Activated naive CD8-positive, alpha-beta T cell treated with anti-CD3 and anti-CD28 coated beads, Interleukin-2, amount 50 U/mL, for 16 hours (primary cell): Measurements from ENCODE around the gene PAIP1.
"Not testable (repeated sequence)": the region's sequence is repeated elsewhere in the genome, so short reads cannot be mapped to it uniquely, and the experiment has no call there.

Source experiments
- DNase-seq: peaks from one replicate; pipeline ENCODE4 v3.0.0-alpha.2; 2020; ENCODE audit warnings: low read depth, low spot score

The PAIP1 gene

DNA sequence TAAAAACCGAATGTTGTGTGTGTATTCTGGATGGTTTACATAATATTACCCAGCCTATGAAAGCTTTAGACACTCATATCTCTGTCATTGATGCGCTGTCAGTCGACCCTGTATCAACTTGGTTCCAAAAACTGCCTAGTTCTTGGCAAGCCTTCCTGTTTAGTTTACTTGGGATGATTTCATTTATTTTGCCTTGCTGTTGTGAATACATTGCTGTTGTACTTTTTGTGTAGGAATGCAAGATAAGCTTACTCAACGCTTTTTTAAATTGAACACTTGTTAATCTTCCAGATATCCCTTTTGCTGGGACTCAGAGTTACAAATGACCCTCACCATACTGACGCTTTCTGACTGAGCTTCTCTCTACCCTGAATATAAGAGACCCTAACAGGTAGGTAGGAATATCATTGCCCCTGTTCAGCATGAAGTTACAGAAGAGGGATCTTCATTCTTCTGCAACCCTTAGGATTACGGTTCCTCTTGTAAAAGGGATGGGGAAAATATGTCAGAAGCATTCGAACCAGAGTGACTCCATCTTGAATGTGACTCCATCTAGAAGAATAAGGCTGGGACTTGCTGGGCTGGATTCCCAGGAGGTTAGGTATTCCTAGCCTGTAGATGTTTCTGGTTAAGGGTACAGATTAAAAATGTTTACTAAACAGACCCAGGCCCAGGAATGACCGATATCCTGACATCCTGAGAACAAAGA is 13.7 kb upstream of the PAIP1 start:
- no peak for DNase-seq

DNA sequence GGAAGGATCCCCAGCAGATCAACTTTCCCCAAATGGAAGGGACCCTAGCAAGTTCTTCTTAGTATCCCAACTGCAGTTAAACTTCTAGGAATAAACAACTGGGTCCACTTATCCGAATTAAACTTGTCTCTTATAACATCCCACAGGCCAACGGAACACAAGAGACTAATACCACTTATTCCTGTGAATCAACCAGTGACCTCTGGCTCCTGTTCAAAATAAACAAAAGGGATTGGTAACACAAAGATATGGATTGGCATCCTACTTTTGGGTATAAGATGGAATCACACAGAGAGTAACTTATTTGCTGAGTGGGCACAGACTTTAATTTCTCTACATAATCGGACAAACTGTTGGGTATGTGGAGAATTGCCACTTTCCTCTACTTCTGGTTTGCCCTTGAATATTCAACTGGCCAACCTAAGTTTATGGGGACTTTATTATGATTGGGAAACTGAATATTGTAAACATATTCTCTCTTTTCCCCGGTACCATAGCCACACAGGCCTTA is 12.4 kb upstream of the PAIP1 start:
- DNase-seq = no peak

DNA sequence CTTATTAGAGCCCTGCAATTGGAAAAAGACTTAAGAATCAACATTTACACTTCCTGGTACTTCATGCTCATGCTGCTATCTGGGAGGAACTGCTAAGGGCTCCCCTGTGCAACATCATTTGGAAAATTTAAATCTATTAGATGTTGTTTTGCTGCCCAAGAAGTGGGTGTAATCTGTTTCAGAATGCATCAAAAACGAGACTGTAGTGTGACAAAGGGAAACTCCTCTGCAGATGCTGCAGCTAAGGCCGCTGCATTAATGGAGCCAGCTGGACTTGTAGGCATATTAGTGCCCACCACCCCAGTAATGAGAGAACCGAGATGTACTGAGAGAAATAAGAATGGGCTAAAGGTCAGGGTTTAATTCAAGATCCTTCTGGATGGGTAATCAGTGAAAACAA is 11.1 kb upstream of the PAIP1 start:
- DNase-seq = no peak

DNA sequence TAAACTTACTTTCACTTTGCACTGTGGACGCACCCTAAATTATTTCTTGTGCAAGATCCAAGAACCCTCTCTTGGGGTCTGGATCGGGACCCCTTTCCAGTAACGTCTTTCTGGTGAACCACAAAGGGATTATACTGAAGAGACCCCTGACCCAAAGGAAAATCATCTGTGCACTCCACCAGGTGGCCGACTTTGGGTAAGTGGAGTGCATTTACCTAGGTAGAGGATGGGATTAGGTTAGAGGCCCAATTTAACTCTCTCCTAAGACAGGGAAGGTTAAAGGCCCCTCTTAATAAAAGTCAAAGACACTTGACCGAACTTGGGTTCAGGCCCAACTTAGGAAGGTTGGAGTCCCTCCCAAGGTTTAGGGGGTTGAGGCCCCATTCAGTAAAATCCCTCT is 8.2 kb upstream of the PAIP1 start:
- DNase-seq = no peak

DNA sequence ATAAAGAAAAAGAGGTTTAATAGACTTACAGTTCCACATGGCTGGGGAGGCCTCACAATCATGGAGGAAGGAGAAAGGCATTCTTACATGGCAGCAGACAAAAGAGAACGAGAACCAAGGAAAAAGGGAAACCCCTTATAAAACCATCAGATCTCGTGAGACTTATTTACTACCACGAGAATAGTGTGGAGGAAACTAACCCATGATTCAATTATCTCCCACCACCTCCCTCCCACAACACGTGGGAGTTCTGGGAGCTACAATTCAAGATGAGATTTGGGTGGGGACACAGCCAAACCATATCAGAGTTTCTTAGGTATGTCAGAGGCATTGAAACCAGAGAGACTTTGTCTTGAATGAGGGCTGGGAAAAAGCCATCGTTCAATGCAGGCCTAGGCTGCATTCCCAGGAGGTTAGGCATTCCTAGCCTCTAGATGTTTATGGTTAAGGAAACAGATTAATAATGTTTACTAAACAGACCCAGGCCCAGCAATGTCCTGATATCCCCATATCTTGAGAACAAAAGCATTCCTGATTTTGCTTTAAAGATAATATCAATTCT is 7.5 kb upstream of the PAIP1 start:
- DNase-seq = no peak

DNA sequence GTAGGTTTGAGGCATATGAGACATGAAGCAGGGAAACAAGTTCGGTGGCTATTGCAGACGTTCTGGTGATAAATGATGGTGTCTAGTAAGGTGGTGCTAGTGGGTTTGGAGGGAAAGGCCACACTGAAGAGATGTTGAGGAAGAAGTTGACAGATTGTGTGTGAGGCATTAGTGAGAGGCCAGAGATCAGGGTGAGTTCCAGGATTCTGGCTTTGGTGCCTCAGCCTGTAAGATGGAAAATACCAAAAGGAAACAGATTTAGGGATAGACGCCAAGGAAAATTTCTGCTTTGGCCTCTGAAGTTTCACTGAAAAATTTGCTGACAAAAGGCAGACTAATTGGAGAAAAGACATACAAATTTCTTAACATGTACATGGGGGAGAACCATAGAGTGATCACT is 6.4 kb upstream of the PAIP1 start:
- DNase-seq = no peak

DNA sequence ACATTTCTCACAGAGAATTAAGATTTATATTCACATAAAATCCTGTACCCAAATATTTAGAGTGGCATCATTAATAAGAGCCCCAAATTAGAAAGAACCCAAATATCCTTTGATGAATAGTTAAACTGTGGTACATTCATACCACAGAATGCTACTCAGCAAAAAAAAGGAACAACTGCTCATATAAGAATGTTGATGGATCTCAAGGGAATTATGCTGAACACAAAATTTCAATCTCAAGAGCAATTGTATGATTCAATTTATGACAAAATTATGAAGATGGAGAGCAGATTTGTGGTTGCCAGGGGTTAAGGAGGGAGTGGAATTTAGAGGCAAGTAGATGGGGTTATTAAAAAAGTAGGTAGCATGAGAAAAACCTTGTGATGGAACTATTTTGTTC is 4.5 kb upstream of the PAIP1 start:
- no peak for DNase-seq

DNA sequence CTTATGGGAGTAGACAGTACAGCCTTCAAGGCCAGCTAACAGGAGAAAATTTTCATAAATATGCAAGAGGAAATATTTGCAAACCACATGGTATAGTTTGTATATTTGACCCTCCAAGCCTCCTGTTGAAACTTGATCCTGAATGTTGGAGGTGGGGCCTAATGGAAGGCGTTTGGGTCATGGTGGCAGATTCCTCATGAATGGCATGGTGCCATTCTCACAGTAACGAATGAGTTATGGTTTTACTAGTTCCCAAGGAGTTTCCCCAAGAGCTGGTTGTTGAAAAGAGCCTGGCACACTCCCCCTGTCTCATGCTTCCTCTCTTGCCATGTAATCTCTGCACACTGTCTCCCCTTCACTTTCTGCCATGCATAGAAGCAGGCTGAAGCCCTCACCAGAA is 3.3 kb upstream of the PAIP1 start:
- no peak for DNase-seq

DNA sequence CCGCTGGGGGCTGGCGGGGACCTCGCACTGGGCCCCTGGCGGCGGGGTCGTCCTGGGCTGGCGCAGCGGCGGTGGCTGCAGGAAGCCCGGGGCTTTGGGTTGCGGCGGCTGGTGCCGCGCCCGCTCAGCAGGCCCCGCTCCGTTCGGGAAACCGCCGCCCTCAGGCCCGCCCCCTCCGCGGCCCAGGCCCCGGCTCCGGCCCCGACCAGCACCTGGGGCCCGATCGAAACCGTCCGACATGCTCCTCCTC is 345 bp downstream of the PAIP1 start:
- not testable (repeated sequence) for DNase-seq

DNA sequence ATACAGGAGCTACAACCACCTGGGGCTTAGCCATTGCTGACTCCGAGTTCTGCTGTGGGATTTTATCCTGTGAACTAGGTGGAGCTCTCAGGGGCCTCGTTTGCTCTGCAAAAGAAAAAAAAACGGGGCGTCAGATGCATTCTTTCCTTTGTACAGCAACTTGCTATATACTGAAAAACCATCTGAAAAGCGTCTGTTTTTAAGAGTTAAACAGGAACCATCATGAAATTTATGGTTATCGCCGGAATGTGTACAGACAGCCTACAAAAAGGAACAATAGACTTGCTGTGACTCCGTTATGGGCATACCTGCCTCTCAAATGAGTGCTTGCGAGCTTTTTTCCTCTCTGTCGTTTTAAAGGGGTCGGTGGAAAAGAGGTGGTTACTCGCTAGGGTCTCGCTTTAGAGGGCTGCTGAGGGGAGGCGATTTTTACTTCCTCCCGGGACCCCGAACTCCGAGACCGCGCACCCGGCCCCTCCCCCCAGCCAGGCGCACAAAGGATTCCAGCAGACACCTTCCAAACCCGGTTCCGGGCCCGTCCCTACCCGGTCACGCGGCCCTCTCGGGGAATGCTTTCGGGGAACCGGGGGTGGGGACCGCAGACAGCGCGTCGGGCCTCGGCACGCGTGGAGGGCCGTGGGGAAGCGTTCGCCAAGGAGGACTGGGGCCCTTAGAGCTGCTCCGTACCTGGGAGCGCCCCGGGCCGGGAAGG is 826 bp downstream of the PAIP1 start:
- DNase-seq = peak; percentile 9

DNA sequence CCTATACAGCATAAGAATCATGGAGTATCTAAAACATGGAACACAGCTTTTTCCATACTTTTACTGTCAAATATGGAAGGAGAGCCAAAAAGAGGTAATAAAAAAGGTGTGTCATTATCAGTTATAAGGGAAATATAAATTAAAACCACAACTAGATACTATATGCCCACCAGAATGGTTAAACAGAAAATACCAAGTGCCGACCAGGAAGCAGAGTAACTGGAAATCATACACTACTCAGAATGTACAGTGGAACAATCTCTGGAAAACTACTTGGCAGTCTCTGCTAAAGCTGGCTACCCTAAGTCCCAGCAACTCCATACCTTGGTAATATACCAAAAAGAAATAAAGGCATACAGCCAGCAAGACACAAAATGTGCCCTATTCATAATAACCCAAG is 2.4 kb downstream of the PAIP1 start:
- DNase-seq = no peak

DNA sequence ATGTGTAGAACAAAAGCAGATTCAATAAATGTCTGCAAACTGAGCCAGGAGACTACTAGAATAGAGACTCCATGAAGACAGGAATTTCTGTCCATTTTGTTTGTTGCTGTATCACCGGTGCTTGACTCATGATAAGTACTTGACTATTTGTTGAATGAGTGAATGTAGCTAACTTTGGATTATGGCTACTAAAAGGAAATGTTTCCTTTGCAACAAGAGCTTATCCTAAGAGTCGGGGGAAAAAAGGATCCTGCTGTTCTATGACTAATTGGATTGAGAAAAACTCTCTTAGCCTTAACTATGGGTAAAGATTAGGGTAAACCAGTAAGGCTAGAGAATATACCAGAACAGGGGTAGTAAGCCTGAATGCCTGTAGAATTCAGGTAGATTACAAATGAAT is 3.5 kb downstream of the PAIP1 start:
- no peak for DNase-seq

DNA sequence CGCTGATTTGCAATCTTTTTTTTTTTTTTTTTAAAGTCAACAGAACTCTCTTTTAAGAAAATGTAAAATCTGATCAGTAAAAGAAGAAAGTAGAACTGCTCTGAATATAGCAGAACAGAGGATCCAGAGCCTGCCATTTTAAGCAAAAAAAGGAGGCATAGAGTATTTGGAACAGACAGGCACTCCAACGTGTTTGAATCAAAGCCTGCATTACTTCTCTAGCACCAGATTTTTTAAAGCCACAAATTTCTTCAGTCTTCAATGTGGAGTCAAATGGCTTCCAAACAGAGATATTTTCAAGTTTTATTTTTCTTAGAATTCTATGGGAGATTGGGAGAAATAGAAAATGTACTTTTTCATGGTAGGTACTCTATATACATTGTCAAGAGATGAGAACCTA is 5.1 kb downstream of the PAIP1 start:
- no peak for DNase-seq

DNA sequence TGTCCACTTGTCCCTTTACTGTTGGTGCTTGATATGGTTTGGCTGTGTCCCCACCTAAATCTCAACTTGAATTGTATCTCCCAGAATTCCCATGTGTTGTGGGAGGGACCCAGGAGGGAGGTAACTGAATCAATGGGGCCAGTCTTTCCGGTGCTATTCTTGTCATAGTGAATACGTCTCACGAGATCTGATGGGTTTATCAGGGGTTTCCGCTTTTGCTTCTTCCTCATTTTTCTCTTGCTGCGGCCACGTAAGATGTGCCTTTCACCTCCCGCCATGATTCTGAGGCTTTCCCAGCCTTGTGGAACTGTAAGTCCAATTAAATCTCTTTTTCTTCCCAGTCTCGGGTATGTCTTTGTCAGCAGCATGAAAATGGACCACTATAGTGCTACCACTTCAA is 7.6 kb downstream of the PAIP1 start:
- DNase-seq = not testable (repeated sequence)

DNA sequence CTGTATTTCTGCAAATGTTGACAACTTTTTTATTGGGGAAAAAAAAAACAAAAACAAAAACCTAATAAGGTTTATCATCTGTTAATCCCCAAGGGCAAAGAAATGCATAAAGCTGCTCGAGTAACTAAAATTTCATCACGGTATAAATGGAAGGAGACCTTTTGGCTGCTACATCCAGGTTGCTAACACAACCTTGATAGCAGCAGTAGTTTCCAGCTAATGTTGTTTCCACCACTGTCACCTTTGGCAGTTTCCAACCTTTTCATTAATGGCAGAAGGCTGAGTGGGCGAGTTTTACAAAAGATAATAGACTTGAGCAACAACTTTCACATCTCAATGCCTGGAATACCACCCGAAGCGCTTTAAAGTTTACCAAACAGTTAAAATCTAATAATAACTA is 8.5 kb downstream of the PAIP1 start:
- DNase-seq = no peak

DNA sequence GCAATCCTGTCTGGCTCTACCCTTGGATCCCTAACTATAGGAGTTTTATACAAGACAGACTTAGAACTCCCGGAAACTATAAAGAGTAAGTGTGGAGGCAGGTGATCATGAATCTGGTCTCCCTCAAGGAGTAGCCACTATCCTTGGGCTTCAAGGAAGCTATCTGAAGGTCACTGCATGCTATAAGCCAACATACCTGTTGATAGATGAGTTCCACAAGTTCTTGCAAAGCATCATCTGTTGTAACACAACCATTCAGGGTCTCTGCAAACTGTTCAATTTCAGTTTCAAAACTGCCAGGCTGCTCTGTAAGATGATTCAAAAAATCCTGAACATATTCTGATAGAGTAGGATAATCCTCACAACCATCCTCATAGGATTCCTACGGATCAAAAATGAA is 9.3 kb downstream of the PAIP1 start:
- no peak for DNase-seq

DNA sequence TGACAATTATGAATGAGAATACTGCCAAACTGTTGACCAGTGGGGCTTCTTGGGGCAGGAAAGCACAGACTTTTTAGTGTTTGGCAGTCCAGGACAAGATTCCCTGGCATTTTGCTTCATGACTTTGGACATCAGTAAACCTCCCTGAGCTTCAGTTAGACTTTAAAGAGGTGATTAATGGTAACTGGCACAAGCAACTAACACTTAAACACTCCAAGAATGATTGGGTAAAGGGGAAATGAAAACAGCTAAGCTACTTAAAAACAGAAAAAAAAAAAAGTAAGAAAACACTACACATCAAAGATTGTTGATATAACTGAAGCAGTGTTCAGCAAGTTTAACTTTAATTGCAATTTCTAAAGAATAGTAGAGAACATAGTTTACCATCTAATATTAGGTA is 13.4 kb downstream of the PAIP1 start:
- no peak for DNase-seq

DNA sequence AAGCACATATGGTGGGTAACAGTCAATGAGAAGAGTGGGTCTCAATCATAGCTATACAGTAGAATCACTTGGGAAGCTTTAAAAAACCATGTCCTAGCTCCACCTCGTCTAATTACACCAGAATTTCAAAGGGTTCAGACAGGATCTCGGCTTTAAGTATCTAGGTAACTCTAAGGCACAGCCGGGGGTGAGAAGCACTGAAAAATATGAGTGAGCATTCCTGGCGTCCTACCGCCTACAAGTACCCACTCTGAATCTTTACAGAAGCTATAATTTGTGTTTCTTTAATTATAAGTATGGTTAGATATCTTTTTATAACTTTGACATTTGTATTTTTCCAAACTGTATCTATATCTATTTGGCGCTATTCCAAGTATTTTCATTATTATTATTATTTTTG is 16.1 kb downstream of the PAIP1 start:
- DNase-seq = no peak

DNA sequence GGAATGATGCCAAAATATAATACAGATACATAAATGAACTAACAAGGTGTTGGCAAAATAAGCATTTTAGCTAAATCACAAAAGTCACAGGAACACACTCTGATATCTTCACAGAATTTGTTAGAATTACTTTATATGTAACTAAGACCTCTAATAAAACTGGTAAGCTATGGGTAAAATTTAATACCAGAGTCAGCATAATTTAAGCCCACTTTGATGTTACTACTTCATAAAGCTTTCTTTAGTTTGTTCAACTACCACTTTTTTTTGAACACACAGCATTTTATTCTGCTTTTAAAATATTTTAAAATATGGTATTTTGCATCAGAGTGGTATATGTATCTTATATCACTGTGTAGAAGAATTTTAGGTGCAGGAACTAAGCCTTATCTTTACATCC is 19.9 kb downstream of the PAIP1 start:
- no peak for DNase-seq

DNA sequence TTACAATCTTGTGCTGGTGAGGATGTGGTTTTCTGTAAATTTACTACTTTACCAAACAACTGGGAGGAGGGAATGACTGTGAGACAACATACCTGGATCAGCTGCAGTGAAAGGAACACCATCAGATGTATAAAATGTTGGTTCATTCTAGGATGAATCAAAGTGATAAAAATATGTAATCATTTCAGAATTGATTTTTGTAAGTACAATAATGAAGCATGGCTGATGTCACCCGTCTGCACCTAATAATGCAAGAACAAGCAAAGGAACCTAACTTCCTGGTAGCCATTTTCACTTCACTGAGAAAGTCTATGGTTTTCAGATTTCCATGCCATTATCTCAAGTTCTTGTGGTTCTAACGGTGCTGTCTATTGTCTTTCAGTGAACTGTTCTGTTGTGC is 23.2 kb downstream of the PAIP1 start:
- no peak for DNase-seq

DNA sequence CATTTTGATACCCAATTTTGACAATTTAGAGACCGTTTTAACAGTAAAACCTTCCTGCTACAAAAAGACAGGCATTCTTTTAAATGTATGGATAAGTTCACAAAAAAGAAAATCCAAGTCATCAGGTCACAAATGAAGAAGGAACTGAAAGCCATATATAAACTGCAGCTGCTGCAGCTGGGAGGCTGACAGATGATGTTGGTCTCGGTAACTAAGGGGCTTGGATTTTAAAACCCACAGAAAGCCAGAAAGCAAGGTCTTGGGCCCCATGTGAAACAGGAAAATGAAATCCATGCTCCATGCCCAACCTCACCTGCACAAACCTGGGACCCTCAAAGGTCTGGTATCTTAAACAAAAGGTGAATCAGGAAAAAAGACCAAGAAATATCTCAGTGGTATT is 26.2 kb downstream of the PAIP1 start:
- no peak for DNase-seq

DNA sequence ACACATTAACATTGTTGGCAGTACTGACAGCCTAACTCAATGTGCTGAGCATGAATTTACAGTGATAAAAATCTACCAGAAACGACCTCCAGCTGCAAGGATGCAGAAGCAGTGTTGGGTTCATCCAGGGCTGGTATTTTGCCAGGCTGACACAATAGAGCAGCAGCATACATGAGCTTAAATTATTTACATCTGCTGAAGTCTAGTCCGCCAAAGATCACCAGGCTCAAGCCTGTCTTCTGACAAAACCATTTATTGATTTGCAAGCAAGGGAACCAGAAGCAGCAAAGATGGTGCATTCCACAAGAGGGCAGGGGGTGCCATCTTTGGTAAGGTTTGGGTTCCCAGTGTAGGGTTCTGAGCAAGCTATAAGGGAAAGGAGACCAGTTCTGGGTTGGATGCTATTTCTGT is 33.2 kb downstream of the PAIP1 start:
- no peak for DNase-seq

DNA sequence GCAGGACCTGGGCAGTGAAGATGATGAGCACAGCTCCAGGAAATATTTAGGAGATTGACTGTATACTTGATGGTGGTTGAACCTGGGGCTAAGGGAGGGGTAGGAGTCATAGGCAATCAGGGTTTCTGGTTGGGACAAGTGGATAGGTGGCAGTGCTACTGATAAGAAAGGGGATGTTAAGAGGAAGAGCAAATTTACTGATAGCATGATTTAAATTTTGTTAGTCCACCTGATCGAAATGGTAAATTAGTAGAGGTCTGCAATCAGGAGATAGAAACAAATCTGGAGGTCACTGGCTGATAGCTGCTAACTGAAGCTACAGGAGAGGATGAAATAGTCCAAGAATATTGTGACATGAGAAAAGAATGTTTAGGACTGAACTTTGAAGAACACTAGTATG is 36.3 kb downstream of the PAIP1 start:
- no peak for DNase-seq

DNA sequence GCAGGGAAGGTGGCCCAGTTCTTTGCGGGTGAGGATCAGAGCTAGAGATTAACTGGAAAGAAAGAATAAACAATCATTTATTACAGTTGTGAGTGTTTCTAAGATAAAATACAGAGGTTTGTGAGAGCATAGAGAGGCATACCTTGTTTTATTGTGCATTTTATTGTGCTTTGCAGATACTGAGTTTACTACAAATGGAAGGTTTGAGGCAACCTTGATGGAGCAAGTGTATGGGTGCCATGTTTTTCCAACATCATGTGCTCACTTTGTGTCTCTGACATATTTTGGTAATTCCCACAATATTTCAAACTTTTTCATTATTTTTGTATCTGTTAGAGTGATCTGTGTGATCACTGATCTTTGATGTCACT is 41.2 kb downstream of the PAIP1 start:
- DNase-seq = no peak
